GOT3 (cell line): ENCODE measurements around the gene NCK1.

ENCODE experiments used
- DNase-seq: peaks from one replicate; lab custom pipeline; 2025; ENCODE audit warnings: mixed read lengths; lab: John Stamatoyannopoulos, UW

NCK1 gene

DNA sequence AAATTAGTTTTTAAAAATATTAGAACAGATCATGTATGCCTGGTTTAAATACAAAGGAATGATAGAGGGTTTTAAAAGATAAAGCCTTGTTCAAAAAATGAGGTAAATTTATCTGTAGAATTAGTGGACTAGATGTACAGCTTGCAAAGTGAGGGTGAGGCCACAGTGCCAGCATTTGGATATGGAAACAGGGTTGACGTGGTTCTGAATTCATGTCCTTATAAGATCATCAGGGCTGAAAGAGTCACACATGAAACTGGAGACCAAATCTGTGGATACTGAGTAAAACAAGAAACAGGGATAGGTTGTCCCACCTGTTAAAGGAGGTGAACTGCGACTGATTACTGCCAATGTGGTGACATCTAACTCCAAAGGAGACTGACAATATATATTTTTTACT, 46.3 kb downstream of the NCK1 start:
- no peak for DNase-seq

DNA sequence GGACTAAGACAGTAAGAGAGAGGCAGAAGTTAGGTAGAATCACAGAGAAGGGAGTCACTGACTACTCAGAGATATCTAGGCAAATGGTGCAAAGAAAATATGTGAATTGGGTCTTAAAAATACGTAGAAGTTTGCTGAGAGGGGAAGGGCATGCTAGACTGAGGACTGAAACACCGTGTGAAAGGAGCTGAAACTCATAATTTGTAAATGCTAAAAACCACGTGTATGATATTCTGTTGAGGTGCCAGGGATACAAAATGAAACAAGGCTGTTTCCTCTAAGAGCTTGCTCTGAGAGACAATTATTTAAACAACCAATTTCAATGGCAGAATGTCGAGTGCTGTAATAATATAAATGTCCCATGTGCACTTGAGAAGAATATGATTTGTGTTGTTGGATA, 47.2 kb downstream of the NCK1 start:
- no peak for DNase-seq

DNA sequence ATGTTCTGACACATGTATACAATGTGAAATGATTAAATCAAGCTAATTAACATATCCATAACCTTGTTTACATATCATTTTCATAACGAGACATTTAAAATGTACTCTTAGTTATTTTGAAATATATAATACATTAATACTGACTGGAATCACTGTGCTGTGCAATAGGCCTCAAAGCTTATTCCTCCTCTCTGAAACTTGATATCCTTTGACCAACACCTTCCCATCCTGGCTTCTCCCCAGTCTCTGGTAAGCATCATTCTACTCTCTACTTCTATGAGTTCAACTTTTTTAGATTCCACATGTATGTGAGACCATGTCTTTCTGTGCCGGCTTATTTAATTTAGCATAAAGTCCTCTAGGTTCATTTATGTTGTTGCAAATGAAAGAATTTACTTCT, 48.7 kb downstream of the NCK1 start:
- no peak for DNase-seq

DNA sequence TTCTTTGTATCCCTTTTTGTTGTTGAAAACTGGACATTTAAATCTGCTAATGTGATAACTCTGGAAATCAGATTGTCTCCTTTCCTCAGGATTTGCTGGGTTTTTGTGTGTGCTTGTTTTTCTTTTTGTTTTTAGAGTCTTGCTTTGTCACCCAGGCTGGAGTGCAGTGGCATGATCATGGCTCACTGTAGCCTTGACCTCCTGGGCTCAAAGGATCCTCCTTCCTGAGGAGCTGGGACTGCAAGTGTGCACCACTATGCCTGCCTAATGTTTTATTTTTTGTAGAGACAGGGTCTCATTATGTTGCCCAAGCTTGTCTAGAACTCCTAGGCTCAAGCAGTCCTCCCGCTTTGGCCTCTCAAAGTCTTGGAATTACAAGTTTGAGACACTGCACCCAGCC, 51.2 kb downstream of the NCK1 start:
- no peak for DNase-seq

DNA sequence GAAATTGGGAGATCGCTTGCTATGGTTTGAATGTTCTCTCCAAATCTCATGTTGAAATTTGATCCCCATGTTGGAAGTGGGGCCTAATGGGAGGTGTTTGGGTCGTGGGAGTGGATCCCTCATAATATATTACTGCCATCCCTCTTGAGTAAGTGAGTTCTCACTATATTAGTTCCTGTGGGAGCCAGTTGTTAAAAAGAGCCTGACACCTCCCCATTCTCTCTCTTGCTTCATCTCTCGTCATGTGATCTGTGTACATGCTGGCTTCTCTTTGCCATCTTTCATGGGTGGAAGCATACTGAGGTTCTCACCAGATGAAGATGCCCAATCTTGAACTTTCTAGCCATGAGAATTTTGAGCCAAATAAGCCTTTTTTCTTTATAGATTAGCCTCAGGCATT, 52.7 kb downstream of the NCK1 start:
- no peak for DNase-seq

DNA sequence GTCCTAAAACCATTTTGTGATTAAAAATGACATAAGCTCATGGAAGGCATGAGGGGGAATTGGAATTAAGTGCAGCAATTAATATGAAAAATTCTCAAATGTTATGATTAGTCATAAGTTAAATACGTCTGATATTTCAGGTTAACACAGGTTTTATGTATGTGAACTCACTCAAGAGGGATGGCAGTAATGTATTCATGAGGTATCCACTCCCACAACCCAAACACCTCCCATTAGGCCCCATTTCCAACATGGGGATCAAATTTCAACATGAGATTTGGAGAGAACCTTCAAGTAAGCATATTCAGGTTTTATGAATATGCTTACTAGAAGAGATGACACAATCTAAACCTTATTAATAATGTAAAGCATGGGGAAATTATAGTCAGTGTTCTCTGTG, 54.2 kb downstream of the NCK1 start:
- DNase-seq: no peak

DNA sequence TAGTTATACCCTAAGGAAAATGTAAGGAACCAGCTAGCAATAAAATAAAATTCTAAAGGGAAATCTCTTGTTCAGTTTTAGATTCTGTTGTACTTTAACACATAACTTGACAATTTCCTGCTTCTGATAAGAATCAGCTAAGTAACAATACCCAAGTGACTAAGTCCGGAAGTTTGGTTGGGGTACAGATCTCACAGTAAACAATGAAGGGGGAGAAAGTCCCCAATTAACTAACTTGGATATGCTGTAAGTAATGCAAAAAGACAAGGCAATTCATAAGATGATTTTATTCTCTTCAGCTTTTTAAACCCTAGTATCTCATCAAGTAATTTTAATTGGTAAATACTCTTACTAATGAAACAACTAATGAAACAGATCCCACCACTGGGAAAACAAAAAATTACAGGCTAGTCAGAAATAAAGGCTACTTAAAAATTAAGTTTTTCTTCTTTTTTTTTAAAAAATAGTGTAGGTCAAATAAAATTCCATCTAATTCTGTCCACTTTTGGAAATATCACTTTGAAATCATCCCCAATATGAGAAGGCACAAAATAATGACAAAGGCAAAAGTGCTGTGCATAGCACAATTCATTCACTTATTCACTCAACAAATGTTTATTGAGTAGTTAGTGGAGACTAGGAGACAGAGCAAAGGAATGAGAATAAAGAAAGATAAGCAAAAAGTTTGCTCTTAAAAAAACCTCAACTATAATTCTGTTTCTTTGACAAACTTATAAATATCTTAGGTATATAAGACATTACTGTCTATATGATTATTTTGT, 58.0 kb downstream of the NCK1 start:
- no peak for DNase-seq

DNA sequence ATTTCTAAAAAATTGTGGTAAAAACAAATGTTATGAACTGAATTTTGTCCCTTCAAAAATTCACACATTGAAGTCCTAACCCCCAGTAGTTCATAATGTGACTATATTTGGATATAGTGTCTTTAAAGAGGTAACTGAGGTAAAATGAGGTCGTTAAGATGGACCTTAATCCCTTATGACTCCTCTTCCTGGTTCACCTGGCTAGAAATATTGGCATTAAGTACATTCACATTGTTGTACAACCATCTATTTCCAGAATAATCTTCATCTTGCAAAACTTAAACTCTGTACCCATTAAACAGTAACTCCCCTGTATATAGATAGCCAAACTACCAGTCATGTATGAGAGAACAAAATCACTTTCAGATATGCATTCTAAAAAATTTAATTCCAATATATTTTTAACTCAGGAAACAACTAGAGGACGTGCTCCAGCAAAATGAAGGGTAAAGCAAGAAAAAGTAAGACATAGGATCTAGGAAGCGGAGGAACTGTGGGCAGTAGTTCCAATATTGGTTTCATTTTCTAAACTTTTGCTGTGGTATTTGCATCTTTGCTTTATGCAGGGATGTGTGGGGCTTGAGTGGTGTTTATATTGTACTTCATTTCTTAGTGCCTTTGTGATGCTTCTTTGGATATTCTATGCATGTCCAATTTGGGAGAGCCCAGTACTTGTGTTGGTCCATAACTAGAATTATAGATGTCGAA, 59.0 kb downstream of the NCK1 start:
- no peak for DNase-seq

DNA sequence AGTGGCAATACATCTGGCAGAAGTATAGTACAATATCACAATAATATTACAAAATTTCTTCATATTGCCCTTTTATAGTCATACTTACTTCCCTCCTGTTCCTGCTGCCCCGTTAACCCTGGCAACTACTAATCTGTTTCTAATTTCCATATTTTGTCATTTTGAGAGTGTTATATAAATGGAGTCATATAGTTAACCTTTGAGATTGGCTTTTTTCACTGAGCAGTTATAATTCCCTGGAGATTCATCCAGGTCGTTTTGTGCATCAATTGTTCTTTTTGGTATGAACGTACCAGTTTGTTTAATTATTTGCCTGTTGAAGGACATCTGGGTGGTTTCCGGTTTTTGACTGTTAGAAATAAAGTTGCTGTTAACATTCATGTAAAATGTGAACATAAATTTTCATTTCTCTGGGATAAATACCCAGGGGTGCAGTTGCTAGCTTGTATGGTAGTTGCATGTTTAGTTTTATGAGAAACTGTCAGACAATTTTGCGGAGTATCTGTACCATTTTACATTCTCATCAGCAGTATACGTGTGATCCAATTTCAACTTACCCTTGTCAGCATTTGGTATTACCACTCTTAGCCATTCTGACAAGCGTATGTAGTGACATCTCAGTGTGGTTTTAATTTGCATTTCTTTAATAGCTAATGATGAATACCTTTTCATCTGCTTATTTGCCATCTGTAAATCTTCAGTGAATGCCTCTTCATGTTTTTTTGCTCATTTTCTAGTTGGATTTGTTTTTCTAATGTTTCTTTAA, 63.6 kb downstream of the NCK1 start:
- no peak for DNase-seq

DNA sequence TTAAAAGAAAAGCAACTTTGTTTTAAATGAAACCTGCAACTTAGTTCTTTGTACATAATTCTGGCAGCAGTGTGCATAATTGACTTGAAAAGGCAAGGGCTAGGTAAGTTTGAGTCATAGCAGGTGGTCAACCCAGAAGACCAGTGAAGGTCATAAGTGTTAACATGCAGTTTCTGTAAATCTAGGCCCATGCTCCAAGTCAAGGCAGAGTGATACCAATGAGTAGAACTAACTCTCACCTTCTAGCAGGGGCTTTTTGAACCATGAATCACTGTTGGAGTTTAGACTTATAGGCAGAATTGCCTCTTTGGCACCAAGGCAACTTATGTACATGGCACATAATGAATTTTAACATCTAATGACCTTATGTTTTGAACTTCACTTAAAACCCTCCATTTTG, 66.2 kb downstream of the NCK1 start:
- no peak for DNase-seq

DNA sequence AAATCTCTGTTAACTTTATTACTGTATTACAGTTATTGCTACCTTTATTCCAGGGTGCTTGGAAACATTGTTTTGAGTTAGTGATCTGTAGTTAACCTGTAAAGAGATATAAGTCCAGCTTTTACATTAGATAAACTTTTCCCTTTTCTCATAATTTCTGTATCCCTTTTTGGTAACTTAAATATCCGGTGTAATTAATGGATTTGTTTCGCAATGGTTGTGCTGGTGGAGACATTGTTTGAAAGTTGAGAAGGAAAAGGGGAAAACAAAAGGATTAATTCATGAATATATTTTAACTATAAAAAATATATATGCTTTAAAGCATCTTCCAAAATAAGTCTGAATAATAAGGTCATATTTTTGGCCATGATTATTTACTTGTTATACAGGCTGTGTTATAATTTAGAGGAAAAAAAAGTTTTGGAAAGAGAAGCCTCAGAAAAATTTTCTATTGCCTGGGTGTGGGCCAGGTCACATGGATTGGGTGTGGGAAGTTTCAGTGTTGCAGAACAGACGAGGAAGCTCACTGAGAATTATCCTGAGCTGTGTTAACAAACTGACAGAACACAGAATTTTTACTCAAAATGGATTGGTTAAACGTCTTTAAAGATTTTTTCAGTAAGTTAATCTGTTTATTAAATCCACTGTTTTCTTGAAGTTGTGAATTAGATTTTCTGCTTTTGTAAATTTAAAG, 68.1 kb downstream of the NCK1 start:
- DNase-seq: no peak

DNA sequence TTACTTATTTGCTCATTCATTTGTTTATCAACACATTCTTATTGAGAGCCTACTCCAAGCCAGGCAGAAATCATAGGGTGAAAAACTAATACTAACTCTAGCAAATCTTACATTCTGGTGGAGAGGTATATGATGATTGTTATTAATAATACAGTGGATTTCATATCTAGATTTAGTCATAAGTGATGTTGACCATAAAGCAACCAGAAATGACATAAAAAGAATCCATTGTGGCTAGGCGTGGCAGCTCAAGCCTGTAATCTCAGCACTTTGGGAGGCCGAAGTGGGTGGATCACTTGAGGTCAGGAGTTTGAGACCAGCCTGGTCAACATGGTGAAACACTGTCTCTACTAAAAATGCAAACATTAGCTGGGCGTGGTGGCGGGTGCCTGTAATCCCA, 69.6 kb downstream of the NCK1 start:
- DNase-seq: no peak

DNA sequence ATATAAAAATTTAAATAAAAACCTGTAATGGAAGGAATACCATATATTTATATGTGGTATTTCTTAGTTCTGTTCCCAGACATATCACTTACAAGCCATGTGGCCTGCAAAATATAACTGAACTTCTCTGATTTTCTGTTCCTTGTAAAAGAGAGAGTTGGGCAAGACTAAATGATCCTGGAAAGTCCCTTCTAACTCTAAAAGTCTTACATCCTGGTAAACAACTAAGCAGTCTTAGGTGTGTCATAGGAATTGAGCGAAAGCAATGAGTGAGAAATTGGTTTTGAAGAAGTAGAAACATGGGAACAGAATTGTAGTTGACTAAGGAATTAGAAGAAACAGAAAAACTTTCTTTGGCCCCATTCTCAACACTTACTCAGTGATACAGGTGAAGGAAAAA, 70.5 kb downstream of the NCK1 start:
- DNase-seq: no peak

DNA sequence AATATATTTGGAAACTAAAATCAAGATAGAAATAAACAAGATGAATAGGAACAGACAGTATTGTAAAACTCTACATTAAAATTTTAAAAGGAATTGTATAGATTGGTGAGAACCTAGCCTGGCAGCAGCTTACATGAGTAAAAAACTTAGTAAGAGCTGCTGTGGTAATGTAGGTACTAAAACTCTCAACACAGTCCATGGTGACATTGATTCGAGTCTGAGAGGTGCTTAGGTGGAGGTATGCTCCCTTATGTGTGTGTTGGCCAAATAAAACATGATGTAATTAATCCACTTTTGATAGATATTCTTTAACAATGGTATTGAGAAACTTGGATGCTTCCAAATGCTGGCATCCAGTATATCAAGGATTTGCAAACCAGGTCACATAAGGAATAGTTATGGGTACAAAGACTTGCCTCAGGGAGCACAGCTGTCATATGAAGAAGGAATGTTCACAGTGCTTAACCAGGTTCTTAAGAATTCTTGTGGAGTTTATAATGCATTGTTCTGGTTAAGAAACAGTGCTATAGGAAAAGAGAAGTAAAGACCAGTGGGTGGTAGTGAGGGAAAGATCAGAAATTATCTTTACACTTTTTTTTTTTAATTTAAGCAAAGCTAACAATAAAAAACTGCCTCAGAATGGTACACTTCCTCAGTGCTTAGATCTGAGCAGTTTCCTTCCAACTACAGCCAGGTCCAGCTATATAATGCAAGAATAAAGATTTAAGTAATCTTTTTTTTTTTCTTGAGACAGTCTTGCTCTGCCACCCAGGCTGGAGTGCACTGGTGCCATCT, 71.2 kb downstream of the NCK1 start:
- no peak for DNase-seq

DNA sequence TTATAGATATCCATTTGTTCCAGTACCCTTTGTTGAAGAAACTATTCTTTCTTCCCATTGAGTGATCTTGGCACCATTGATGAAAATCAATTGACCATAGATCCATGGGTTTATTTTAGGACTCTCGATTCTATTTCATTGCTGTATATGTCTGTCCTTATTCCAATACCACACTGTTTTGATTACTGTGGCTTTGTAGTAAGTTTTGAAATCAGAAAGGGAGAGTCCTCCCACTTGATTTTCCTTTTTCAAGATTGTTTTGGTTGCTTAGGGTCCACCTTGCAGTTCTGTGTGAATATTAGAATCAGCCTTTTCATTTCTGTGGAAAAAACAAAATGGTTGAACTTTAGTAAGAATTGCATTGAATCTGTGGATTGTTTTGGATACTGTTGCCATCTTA, 75.2 kb downstream of the NCK1 start:
- no peak for DNase-seq

DNA sequence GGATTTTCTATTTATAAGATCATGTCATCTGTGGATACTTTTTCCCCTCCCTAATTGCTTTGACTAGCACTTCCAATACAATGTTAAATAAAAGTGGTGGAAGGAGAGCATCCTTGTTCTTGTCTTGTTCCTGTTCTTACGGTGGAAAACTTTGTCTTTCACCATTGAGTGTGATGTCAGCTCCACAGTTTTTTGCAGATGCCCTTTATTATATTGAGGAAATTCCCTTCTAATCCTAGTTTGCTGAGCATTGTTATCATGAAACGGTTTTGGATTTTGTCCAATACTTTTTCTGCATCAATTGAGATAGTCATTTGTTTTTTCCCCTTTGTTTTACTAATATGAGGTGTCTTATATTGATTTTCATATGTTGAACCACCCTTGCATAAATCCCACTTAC, 75.8 kb downstream of the NCK1 start:
- DNase-seq: no peak

DNA sequence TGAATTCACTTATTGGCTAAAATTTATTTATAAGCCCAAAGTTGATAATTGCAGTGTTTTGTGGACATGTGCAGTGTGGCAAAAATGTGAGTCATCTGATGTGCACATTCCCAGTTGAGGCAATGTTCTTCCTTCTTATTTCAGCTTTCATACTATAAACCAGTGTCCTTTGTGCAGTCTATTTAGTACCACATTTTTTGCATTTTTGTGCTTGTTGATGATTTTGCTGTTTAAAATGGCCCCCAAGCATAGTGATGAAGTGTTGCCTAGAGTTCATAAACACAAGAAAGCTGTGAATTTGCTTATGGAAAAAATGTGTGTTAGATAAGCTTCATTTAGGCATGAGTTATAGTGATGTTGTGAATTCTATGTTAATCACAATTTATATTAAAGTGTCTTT, 76.3 kb downstream of the NCK1 start:
- no peak for DNase-seq

DNA sequence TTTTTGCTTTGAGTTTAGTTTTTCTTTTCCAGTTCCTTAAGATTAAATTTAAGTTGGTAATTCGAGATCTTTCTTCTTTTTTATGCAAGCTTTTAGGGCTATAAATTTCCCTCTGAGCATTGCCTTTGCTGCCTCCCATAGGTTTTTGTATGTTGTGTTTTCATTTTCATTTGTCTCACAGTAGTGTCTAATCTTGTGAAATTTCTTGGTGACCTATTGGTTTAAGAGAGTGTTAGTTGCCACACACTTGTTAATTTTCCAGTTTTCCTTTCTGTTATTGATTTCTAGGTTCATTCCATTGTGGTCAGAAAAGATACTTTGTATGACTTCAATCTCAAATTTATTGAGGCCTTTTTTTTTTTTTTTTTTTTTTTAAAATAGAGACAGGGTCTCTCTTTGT, 77.5 kb downstream of the NCK1 start:
- DNase-seq: no peak

DNA sequence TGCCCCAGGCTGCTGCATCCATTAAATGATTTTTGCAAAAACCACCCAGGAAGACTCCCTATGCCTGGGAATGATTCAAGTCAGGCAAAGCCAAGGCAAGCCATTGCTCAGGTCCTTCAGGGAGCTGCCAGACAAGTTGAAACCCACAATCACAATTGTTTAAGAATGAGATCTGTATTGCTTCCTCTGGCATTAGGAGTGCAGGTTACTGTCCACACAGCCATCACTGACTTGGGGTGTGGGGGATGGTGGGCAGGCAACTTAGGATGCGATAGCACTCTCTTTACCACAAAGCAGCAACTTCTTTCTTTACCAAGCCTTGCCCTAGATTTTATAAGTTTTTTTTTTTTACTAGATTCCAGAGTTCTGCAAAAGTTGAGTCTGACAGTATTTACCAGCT, 80.8 kb downstream of the NCK1 start:
- DNase-seq: no peak

DNA sequence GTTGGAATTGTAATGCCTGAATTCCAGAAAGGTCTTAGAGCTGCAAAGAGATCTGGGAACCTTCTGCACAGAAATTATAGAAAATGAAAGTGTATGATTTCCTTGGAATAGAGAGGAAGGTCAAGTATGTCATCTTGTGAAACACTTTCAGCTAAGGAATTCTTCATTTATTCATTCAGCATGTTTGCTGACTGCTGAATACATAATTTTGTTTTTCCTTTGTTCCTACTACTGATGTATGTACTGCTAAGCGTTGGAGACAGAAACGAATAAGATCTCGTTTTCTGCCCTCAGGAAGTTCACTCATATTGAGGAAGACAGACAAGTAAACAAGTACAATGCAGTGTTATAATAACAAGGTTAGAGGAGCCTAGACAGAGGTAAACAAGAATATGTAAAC, 81.4 kb downstream of the NCK1 start:
- DNase-seq: no peak

DNA sequence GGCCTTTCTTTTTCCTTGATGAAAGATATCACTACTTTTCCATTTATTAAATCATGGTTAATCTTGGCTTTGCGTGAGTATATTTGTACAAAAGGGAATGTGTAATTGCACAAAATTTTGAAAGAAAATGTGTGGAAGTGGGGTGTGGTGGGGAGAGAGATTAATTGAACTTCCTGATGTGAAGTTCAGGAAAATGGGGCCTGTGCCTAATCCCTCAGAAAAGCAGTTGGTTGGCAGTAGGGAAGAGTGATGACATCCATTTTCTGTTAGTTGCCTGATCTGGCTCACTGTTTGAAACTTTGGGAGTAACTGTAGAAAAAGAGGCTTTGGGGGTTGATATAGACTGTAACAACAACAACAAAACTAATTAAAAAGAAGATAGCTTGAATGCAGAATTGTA, 85.0 kb downstream of the NCK1 start:
- no peak for DNase-seq

DNA sequence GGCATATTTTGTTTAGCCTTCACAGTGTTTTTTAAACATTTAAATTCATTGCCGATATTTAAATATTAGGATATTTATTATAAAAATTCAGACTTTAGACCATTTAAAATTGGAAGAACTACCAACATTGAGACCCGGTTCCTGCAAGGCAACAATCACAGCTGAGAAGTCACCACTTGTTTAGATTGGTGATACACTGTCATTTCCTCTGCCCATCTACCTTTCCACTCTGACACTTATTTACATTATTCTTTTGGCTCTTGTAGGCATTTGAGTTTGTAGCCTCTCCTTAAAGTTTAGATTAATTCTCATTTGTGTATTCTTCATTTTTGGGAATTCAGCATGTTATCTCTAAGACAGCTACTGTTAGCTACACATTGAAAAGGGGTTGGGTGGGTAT, 85.5 kb downstream of the NCK1 start:
- no peak for DNase-seq
